Fibroblast of peridontal ligament (primary cell): ENCODE data around the gene SRP68.
"Not testable (repeated sequence)": the region's sequence is repeated elsewhere in the genome, so short reads cannot be mapped to it uniquely, and the experiment has no call there.

Experiments
- DNase-seq: peaks from one replicate; pipeline ENCODE4 v3.0.0-alpha.2; 2010; ENCODE audit errors: extremely low read depth

Gene SRP68

DNA sequence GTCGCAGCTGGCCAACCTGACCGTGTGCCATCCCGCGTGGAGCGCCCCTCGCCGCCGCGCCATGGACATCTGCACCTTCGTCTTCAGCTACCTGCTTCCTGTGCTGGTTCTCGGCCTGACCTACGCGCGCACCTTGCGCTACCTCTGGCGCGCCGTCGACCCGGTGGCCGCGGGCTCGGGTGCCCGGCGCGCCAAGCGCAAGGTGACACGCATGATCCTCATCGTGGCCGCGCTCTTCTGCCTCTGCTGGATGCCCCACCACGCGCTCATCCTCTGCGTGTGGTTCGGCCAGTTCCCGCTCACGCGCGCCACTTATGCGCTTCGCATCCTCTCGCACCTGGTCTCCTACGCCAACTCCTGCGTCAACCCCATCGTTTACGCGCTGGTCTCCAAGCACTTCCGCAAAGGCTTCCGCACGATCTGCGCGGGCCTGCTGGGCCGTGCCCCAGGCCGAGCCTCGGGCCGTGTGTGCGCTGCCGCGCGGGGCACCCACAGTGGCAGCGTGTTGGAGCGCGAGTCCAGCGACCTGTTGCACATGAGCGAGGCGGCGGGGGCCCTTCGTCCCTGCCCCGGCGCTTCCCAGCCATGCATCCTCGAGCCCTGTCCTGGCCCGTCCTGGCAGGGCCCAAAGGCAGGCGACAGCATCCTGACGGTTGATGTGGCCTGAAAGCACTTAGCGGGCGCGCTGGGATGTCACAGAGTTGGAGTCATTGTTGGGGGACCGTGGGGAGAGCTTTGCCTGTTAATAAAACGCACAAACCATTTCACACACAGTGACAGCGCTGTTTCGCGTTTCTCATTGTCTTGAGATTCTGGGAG is 4.7 kb upstream of the SRP68 start:
- no peak for DNase-seq

DNA sequence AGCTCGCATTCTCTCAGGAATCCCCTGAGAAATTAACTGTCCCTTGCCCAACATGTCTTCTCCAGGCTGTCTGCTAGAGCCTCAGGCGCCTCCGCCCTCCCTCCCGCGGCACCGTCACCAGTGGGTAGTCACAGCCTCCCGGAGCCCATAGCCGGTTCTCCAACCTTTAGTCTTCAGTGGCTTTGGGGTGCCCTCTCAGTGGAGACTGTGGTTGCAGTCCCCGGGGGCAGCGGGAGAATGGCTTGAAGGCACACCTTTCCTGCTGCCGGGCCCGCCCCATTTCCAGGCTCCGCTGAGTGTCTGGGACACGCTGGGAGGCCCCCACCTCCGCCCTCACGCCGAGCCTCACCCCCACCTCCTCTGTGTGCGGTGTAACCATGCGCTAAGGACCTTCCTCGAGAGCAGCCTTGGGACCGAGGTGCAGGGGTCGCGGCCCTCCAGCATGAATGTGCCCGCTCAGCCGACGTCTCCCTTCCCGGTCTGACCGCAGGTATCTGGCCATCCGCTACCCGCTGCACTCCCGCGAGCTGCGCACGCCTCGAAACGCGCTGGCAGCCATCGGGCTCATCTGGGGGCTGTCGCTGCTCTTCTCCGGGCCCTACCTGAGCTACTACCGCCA is 3.9 kb upstream of the SRP68 start:
- no peak for DNase-seq

DNA sequence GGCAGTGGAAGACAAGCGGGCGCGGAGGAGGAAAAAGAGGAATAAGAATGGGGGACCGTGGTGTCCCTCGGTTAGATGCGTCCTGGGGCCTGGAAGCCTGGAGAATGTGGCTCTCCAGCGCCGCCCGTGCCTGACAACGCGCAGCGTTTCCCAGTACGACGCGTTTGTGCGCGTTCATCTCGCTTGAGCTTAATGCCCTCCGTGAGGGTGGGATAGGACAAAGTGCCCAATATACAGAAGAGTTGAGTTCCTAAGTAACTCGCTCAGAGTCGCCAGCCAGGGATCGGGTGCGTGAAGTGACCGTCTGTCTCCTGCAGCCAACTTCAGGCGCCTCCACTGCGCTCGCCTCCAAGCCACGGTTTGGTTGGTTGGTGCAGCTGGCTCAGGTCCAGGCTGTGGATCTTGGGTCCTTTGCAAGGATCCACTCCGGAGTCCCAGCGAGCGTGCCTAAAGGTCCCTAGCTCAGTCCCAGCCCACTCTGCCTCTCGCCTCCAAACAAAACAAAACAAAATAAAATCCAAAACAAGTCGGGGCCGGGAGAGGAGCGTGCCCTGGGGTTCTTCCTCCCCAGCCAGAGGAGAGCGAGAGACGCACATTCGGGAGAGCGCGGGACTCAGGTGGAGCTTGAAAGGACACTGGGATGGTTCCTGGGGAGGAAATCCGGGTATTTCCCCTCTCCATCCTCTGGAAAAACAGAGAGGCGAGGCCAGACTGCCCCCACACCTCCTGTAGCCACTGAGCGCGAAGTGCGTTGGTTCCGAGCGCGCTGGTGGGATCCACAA is 3.2 kb upstream of the SRP68 start:
- DNase-seq = no peak

DNA sequence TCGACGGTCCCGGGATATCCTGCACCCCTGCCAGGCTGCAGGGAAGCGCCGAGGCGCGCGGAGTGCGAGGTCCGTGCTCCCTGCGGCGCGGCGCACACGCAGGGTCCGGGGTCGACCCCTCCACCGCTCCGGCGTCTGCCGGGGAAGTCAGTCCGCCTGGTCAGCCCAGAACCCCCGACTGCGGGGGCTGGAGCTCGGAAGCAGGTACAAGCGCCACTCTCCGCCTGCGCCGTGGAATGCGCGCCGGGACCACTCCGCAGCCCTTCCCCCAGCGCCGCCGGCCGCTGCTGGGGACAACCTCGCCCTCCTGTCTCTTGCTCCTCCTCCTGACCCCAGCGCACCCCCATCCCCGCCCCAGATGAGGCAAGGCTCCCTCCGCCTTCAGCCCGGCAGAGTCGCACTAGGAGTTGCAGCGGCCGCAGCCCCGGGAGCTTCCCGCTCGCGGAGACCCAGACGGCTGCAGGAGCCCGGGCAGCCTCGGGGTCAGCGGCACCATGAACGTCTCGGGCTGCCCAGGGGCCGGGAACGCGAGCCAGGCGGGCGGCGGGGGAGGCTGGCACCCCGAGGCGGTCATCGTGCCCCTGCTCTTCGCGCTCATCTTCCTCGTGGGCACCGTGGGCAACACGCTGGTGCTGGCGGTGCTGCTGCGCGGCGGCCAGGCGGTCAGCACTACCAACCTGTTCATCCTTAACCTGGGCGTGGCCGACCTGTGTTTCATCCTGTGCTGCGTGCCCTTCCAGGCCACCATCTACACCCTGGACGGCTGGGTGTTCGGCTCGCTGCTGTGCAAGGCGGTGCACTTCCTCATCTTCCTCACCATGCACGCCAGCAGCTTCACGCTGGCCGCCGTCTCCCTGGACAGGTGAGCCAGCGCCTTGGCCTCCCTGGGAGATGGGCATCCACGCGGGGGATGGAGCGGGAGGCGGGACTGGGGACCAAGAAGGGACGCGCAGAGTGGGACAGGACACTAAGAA is 2.4 kb upstream of the SRP68 start, which contains the start of gene GALR2:
GALR2 (plus strand) TSS at position 392 of the 974 bp plus-strand sequence; CDS start at position 495, 103 bp downstream.
- no peak for DNase-seq

DNA sequence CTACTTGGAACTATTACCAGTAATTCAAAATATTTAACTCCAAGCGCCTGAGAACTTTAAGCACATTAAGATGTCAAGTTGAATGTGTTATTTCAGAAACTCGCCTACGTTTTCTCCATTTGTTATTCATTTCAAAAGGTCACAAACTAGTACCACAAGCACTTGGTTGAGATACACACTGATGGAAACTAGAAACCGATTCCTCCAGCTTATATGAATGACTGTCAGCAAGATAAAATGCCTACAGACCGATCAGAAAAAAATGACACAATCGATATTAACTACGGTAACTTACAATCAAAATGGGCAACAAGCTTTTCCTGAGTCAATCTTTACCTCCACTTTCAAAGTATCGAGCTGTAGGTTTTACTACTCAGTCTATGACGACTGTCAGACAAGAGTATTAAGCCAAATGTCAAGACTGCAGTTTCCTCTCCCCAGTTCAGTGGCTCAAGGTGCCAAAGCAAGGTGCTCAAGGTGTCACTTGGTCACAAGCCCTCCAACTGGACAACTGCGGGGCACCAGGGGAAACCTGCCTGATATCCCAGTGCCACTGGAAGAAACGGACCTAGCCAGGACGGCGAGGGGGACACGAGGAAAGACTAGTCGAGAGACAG is 678 bp downstream of the SRP68 start:
- DNase-seq = no peak

DNA sequence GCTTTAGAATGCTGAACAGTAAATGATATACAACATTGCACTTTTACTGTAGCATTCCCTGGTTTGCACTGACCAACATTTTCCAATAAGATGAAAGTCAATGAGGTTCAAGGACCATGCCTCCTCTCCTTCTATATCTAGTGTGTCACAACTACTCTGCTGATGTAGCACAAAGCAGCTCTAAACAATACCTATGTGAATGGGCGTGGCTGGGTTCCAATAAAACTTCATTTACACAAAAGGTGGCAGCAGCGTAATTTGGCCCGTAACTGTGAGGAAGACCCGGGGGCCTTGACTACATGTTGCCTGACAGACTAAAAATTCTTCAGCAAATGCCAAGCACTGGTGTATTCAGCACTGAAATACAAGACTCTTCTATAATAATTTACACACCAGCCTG is 6.5 kb downstream of the SRP68 start:
- DNase-seq = no peak

DNA sequence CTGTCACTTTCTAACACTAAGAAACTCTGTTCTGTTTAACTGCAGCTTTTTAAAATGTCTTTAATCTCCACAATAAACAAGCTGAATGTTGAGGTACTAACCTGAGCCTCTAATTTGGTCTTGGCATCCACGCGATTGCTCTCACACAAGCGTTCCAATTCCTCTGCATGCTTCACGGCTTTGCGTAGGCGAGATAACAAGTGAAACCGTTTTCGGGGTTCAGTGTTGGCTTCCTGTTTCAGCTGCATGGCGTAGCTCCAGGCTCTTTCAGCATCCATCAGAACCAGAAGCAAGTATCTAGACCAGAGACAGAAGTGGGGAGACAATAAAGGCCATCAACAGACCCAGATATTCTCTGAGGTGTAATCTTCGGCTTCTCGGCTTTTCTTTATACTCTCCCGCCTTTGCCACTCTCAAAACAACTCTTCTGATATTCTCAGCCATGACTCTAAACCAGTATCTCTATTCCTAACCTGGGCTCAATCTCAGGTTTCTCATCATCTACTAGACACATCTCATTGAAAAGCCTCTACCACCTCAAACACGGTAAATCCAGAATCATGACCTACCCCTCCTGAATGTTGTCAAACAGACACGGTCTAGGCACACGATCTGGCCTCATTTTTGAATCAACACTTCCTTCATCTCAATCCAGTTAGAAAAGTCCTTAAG is 8.3 kb downstream of the SRP68 start:
- no peak for DNase-seq

DNA sequence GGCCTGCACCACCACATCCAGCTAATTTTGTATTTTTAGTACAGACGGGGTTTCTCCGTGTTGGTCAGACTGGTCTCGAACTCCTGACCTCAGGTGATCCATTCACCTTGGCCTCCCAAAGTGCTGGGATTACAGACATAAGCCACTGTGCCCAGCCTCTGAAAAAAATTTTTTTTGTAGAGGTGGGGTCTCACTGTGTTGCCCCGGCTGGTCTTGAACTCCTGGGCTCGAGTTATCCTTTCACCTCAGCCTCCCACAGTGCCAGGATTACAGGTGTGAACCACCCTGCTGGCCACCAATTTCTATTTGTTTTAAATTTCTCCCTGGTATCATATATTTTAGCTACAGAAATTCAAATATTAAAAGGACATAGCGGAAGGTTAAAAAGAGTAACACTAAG is 14.1 kb downstream of the SRP68 start:
- DNase-seq = not testable (repeated sequence)

DNA sequence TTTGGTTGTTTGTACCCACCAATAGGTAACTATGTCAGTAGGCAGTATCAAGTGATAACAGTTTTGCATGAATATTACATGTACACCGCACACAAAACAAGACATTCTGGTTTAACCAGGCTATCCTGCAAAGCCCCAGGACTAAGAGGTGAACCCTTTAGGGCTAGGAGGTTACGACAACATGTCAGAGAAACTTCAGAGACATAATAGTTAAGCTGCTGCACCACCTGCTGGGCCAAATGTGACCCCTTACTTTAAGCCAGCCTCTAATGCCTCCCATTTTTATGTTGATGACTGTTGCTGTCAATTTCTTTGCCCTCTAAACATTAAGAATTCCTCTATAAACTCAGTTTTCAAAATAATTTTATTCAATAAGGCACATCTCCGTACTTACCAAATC is 15.4 kb downstream of the SRP68 start:
- no peak for DNase-seq

DNA sequence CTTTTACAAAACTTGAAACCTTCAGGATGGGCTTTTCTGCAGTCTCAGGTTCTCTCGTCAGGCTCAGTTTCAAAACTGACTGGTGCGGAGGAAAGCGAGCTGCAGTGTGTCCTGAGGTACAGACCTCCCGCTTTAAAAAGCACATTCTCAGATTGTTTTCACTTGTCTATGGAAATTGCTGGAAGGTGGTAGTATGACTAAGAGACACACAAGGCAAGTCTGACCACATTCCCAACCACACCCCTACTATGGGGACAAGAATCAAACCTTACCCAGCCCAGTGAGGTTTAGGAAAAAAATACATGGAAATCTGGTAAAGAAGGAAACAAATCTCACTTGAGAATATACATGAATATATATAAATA is 18.2 kb downstream of the SRP68 start:
- DNase-seq = peak; percentile 41

DNA sequence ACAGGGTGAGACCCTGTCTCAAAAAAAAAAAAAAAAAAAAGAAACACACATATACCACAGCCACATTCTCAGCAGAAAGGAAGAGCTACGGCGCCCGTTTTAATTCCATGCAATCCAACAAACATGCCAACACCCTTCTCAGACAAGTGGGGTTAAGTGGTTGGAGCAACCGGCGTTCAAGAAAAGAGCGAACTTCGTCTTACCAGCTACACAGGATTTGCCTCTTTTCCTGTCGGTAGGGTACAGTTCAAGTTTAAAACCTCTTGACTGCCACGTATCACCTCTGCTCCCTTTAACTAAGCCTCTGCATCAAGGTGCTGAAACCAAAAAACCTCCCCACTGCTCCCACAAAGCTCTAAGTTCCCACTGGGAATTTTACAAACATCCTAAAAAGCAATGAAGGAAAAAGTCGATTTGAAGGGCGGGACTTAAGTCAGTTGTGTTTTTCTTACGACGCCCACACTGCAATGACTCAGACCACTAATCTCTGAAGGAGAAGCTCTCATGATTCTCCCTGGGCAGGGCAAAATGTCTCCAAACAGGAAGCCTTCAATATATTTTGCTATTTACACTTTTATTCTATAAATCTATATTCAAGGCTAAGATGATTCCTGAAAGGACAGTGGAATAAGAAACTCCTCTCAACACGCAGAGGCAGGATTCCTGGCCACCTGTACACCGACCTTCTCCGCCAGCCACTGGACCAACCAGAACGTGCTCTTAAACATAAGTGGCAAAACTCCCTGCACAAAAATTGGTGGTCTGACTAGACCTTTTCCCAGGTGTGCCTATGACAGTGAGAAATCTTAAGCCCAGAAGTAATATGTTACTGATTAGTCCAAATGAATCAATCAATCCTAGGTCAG is 18.8 kb downstream of the SRP68 start:
- DNase-seq = peak; percentile 67

DNA sequence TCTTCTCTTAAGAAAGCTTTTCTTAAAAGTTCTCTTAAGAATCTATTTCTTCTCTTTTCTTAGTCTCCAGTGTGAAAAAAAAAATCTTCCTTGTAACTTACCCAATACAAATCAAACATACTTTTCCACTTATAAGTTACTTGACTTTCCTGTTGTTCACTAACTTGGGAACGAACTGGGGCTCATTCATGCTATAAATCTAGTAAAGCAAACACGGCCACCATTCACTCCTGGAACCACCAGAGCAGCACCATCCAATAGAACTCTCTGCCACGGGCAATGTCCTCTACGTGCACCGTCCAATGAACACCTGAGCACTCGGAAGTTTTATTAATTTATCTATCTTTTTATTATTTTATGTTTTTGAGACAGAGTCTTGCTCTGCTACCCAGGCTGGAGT is 20.8 kb downstream of the SRP68 start:
- DNase-seq = no peak

DNA sequence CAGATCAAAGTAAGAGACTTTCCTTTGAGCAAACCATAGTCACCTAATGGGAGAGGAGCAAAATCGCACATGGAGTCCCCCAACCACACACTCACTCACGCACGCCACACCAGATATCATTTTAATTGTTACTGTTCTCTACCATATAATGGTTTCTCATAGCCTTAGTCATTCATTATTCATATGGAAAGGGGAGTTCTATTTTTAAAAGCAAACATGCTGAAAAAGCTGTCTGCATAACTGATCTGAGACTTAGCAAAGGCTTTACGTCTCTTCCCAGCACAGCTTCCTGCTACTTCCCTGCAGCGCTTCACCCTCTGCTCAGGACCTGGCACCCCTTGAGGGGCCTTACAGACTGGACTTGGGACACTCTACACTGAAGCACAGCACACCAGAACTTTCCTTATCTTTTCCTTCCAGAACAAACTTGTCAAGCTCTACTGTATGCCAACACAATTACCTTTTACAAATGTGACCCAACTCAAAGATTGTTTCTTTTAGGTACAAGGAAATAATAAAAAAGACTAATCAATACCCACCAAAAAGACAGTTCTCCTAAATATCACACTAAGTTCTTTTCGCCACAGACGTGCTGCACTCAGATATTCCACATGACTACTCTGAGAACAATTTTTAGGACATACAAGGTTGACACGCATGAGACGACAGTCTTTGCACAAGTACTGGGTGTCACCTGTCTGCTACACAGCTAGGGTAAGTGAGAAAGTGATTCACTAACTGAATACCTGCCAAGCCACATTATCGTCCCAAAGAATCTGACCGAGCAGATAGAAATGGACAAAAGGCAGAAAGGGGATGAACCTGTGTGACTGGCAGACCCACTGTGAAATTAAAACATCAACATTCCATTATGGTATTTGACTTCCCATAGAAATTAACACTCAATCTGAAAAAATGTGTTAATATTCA is 21.5 kb downstream of the SRP68 start:
- DNase-seq = no peak

DNA sequence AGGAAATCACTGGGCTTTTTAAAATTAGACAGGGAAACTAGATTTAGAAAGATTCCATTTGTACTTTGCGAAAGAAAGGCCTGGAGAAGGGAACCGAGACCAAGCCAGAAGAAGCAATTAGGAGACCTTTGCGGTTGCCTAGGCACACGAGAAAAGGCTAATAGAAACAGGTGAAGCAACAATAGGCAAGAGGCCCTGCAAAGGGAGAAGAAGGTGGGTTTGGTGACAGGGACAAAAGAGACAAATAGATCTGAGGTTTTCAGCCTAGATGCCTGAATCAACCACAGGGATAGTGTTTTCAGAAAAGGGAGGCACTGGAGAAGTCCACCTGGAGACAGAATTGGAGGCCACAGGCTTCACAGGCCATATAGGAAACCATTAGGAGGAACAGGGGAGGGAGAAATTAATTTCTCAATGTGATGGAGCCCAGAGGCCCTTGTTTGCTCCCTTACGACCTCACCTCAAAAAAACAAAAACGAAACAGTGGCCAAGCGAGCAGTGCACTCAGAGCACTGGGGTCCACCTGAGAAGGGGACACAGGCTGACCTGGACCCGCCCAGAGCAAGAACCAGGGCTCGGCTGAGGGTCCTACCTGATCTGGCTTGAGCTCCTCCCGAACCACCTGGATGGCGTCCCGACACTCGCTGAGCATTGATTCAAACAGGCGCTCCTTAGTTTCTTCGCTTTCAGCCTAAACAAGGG is 22.3 kb downstream of the SRP68 start:
- DNase-seq = no peak

DNA sequence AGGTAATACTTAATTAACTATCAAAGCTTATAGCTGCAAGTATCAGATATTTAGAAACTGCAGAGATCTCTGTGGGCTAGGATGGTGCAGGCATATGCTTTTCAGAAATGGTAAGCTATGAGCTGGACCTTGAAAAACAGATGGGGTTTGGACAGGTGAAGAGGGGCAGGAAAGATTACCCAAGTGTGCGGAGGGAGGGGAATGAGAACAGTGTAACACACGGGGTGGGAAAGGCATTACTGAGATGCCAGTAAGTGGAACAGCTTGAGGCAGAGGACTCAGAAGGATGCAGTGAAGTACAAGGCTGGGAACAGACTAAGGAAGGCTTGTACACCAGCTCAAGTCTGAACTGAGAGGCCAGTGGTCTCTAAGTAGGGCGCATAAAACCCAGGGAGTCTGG is 23.1 kb downstream of the SRP68 start:
- DNase-seq = no peak

DNA sequence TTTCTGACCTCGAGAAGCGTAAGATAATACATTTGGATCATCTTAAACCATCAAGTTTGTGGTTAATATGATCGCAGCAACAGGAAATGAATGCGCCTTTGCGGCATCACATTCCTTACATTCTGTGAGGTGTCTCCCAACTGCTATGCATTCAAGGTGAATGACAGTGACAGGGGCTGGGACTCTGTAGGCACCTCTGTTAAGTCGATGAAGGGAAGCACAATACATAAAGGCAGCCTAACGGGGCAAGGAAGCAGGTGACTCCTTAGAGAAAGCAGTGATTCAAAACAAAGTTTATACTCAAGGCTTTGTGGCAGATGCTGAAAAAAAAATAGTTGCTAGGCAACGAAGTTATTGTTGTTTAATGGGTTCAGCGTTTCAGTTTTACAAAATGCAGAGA is 23.6 kb downstream of the SRP68 start:
- no peak for DNase-seq

DNA sequence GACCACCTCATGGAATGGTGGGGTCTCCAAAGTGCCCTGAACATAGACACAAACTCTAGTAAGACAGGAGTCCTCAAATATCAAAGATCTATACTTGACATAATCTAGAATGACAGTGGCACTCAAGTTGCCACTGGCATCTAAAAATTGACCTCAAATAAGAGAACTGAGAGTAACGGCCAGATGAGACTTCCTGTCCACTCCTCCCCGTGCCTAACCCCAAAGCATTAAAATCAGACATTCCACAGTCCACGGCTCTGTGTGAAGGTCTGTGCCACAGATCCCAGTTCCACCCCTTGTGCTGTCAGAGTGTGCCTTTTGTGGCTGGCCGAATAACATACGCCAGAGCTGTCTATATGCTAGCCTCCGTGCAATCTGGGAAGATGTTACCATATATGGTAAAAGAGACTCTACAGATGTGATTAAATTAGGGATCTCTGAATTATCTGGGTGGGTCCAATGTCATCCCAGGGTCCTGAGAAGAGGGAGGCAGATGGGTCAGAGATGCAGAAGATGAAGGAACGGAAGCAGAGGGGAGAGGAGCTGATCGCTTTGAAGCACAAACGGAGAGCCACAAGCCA is 24.2 kb downstream of the SRP68 start:
- DNase-seq = no peak
